ENCODE measurements around the gene SH2D7.

- no peak for TF ChIP-seq EZH2 (IDR thresholded peaks at IDR 0.05)
- no peak for TF ChIP-seq POLR2AphosphoS5 (IDR thresholded peaks at IDR 0.05; ENCODE audit: borderline replicate concordance, low read depth, low read length)
- no peak for TF ChIP-seq FOXP2 (optimal IDR thresholded peaks at IDR 0.05; ENCODE audit: control extremely low read depth, extremely low read length, insufficient read depth)
Measured at GRCh38 chr15:78052545-78052944, 39.8 kb upstream of the SH2D7 start.

Data from SK-N-MC (cell line).